Breast epithelium (tissue), 4 donors: ENCODE results near the gene CLRN1. TPM values are rescaled to one million over a fixed set of nuclear protein-coding genes. Genes with fewer than 3 reads are reported as not detected.

Source experiments
- DNase-seq, 2 donors: peaks; one replicate each; pipeline ENCODE4 v3.0.0-alpha.2; 2019; ENCODE audit warnings: low spot score in 2 of 2
- H3K27ac ChIP-seq, 2 donors: fragments of 200-600 bp; sonication (generic) in 1 of 2; one replicate each; pipeline ENCODE4 v1.5.1; 2016 to 2019; ENCODE audit warnings: mild to moderate bottlenecking in 1 of 2
- H3K27me3 ChIP-seq, 2 donors: fragments of 200-600 bp; sonication (generic) in 1 of 2; one replicate each; pipeline versions ENCODE4 v1.5.1 to v1.6.0; 2017 to 2019; ENCODE audit warnings: control low read depth in 1 of 2, mild to moderate bottlenecking in 1 of 2
- H3K36me3 ChIP-seq: fragments of 200-600 bp; one replicate; pipeline ENCODE4 v1.5.1; 2019
- H3K4me1 ChIP-seq, 2 donors: fragments of 200-600 bp; sonication (generic); one replicate each; pipeline ENCODE4 v1.5.1; 2016 to 2019; ENCODE audit warnings: control low read depth in 1 of 2
- H3K4me3 ChIP-seq, 3 donors: fragments of 200-600 bp; sonication (generic); 1 replicate in 2 of 3; 2 replicates in 1 of 3; pipeline ENCODE4 v1.5.1; 2016 to 2019; ENCODE audit warnings: mild to moderate bottlenecking in 3 of 3, moderate library complexity in 2 of 3
- H3K9me3 ChIP-seq, 2 donors: fragments of 200-600 bp; sonication (generic) in 1 of 2; one replicate each; pipeline ENCODE4 v1.5.1; 2016 to 2019; ENCODE audit warnings: control low read depth in 1 of 2
- CTCF ChIP-seq, 3 donors: fragments of 450-650 bp; IDR thresholded peaks; one replicate each; pipeline ENCODE4 v1.5.1; 2016 to 2017; ENCODE audit warnings: antibody characterized with exemption in 3 of 3, mild to moderate bottlenecking in 3 of 3, moderate library complexity in 3 of 3
- POLR2A ChIP-seq: fragments of 450-650 bp; IDR thresholded peaks from one replicate; pipeline ENCODE4 v1.6.1; 2016; ENCODE audit warnings: antibody characterized with exemption, mild to moderate bottlenecking, moderate library complexity
- POLR2AphosphoS5 ChIP-seq, 3 donors: sonication (generic); formaldehyde crosslinking; IDR thresholded peaks; one replicate each; pipeline ENCODE4 v1.6.1; 2017; ENCODE audit warnings: antibody characterized with exemption in 3 of 3
- intact Hi-C: fragments of 100-400 bp; cut with DNase I; formaldehyde crosslinking; loops from one replicate; pipeline ENCODE4 v1.15.1; 2023; ENCODE audit warnings: low total_unique reads
- total RNA-seq, 3 donors: library from RNA; depleted of rRNA; stranded (reverse); fragments of >200 nt; gene quantifications; one replicate each; pipeline ENCODE4 v1.1.0, GENCODE V29; 2016

Gene CLRN1
- total RNA-seq, 3 donors from 2014 or later: not detected

- Histone ChIP-seq H3K9me3 (no peaks in the 10 kb centered on the region), H3K27ac (no peak overlapping the region), H3K27me3 (no peaks in the 10 kb centered on the region), H3K4me3 (no peak overlapping the region), H3K36me3 (no peaks in the 10 kb centered on the region), H3K4me1 (no peaks in the 10 kb centered on the region)
- intact Hi-C loops: no loop called here
- DNase-seq: no peak
- TF ChIP-seq POLR2AphosphoS5 (IDR thresholded peaks at IDR 0.05) (no peak), POLR2A (no peak), CTCF (IDR thresholded peaks at IDR 0.05) (no peak)
Observed at GRCh38 chr3:150931745-150932144, 40.8 kb downstream of the CLRN1 start.

GRCh38 chr3:150930839-150931238 is 41.7 kb downstream of the CLRN1 start:
- no peak for TF ChIP-seq POLR2A
- peaks cover 0 to 3% of the 10 kb centered on the region in 2 donors for H3K27me3 ChIP-seq
- H3K27ac ChIP-seq: no peak overlapping the region
- DNase-seq: no peak
- intact Hi-C loops: no loop called here
- no peaks in the 10 kb centered on the region for H3K4me1 ChIP-seq
- no peak overlapping the region for H3K4me3 ChIP-seq
- no peaks in the 10 kb centered on the region for H3K9me3 ChIP-seq
- no peaks in the 10 kb centered on the region for H3K36me3 ChIP-seq

- Histone ChIP-seq H3K27me3 (peaks cover 0 to 3% of the 10 kb centered on the region in 2 donors), H3K4me1 (no peaks in the 10 kb centered on the region), H3K36me3 (no peaks in the 10 kb centered on the region), H3K9me3 (no peaks in the 10 kb centered on the region), H3K4me3 (no peak overlapping the region), H3K27ac (no peak overlapping the region)
- DNase-seq: no peak
- intact Hi-C loops: no loop called here
- TF ChIP-seq POLR2AphosphoS5 (IDR thresholded peaks at IDR 0.05): no peak
- TF ChIP-seq CTCF (IDR thresholded peaks at IDR 0.05): no peak
- no peak for TF ChIP-seq POLR2A
Observed at GRCh38 chr3:150928234-150928633, 44.3 kb downstream of the CLRN1 start.

GRCh38 chr3:150926328-150926727 is 46.2 kb downstream of the CLRN1 start:
- no peaks in the 10 kb centered on the region for H3K4me1 ChIP-seq
- no peak for DNase-seq
- no peak for TF ChIP-seq CTCF (IDR thresholded peaks at IDR 0.05)
- no peak for TF ChIP-seq POLR2A
- no peak for TF ChIP-seq POLR2AphosphoS5 (IDR thresholded peaks at IDR 0.05)
- H3K27ac ChIP-seq: no peak overlapping the region
- H3K27me3 ChIP-seq: peaks cover 0 to 3% of the 10 kb centered on the region in 2 donors
- no peaks in the 10 kb centered on the region for H3K36me3 ChIP-seq
- no peak overlapping the region for H3K4me3 ChIP-seq
- intact Hi-C loops: no loop called here
- H3K9me3 ChIP-seq: no peaks in the 10 kb centered on the region

GRCh38 chr3:150925751-150926201 is 46.8 kb downstream of the CLRN1 start:
- intact Hi-C loops: no loop called here

More at GRCh38 chr3:150925751-150926201, 46.8 kb downstream of the CLRN1 start:
- H3K27ac ChIP-seq: no peak overlapping the region
- peak overlapping the region; percentile 4 to 23 (median 20) for H3K4me3 ChIP-seq
- H3K9me3 ChIP-seq: no peaks in the 10 kb centered on the region
- no peaks in the 10 kb centered on the region for H3K4me1 ChIP-seq
- no peak for DNase-seq
- H3K27me3 ChIP-seq: peaks cover 0 to 3% of the 10 kb centered on the region in 2 donors
- peak in 2 of 3 donors; percentile 34 to 47 for TF ChIP-seq CTCF (IDR thresholded peaks at IDR 0.05)
- no peak for TF ChIP-seq POLR2AphosphoS5 (IDR thresholded peaks at IDR 0.05)
- TF ChIP-seq POLR2A: no peak
- no peaks in the 10 kb centered on the region for H3K36me3 ChIP-seq
